ENCODE measurements around the gene NF1.

Gene NF1

GRCh38 chr17:31252741-31253140 is 158.0 kb downstream of the NF1 start:
- H3K4me2 ChIP-seq, result peak overlapping the region; percentile 96; the same call in 1 of the 2 replicates
- peaks cover 56% of the 10 kb centered on the region for H3K4me1 ChIP-seq (ENCODE audit: low read depth, poor library complexity, severe bottlenecking)
- no peaks in the 10 kb centered on the region for H3K27me3 ChIP-seq (ENCODE audit: insufficient read depth, low read depth)
- no peak overlapping the region for H2AFZ ChIP-seq (ENCODE audit: low read depth)
- H4K20me1 ChIP-seq (ENCODE audit: insufficient read depth), result no peaks in the 10 kb centered on the region
- H3K27ac ChIP-seq, result no peak overlapping the region
- H3K36me3 ChIP-seq (ENCODE audit: insufficient read depth), result no peaks in the 10 kb centered on the region
- H3K4me3 ChIP-seq (IDR thresholded peaks at IDR 0.05; ENCODE audit: insufficient read depth, low read depth, low read length), result no peak overlapping the region
- no peak for TF ChIP-seq CTCF (conservative IDR thresholded peaks at IDR 0.05; ENCODE audit: low read depth, low read length)
- H3K9ac ChIP-seq, result no peak overlapping the region
- no peaks in the 10 kb centered on the region for H3K79me2 ChIP-seq (ENCODE audit: insufficient read depth, low read depth)

GRCh38 chr17:31254654-31255053 is 159.9 kb downstream of the NF1 start:
- Histone ChIP-seq H2AFZ (ENCODE audit: low read depth) (no peak overlapping the region), H3K4me3 (IDR thresholded peaks at IDR 0.05; ENCODE audit: insufficient read depth, low read depth, low read length) (no peak overlapping the region), H3K4me1 (ENCODE audit: low read depth, poor library complexity, severe bottlenecking) (peaks cover 45% of the 10 kb centered on the region), H3K36me3 (ENCODE audit: insufficient read depth) (no peaks in the 10 kb centered on the region; the same call in 1 of the 2 replicates), H3K27me3 (ENCODE audit: insufficient read depth, low read depth) (no peaks in the 10 kb centered on the region), H3K9ac (no peak overlapping the region), H3K79me2 (ENCODE audit: insufficient read depth, low read depth) (no peaks in the 10 kb centered on the region), H4K20me1 (ENCODE audit: insufficient read depth) (no peaks in the 10 kb centered on the region), H3K4me2 (no peak overlapping the region), H3K27ac (no peak overlapping the region)
- TF ChIP-seq CTCF (conservative IDR thresholded peaks at IDR 0.05; ENCODE audit: low read depth, low read length), result no peak

- Histone ChIP-seq H2AFZ (ENCODE audit: low read depth) (no peak overlapping the region), H3K27me3 (ENCODE audit: insufficient read depth, low read depth) (no peaks in the 10 kb centered on the region), H3K79me2 (ENCODE audit: insufficient read depth, low read depth) (no peaks in the 10 kb centered on the region), H3K27ac (no peak overlapping the region), H3K4me1 (ENCODE audit: low read depth, poor library complexity, severe bottlenecking) (peaks cover 22% of the 10 kb centered on the region), H3K4me3 (IDR thresholded peaks at IDR 0.05; ENCODE audit: insufficient read depth, low read depth, low read length) (no peak overlapping the region), H4K20me1 (ENCODE audit: insufficient read depth) (no peaks in the 10 kb centered on the region), H3K36me3 (ENCODE audit: insufficient read depth) (no peaks in the 10 kb centered on the region; the same call in 1 of the 2 replicates), H3K4me2 (no peak overlapping the region), H3K9ac (no peak overlapping the region)
- no peak for TF ChIP-seq CTCF (conservative IDR thresholded peaks at IDR 0.05; ENCODE audit: low read depth, low read length)
Measured at GRCh38 chr17:31256936-31257335, 162.2 kb downstream of the NF1 start.

GRCh38 chr17:31260151-31260550 is 165.4 kb downstream of the NF1 start:
- Histone ChIP-seq H3K36me3 (ENCODE audit: insufficient read depth) (no peaks in the 10 kb centered on the region; the same call in 1 of the 2 replicates), H3K9ac (no peak overlapping the region), H3K27me3 (ENCODE audit: insufficient read depth, low read depth) (no peaks in the 10 kb centered on the region), H2AFZ (ENCODE audit: low read depth) (no peak overlapping the region), H4K20me1 (ENCODE audit: insufficient read depth) (no peaks in the 10 kb centered on the region), H3K79me2 (ENCODE audit: insufficient read depth, low read depth) (no peaks in the 10 kb centered on the region), H3K4me2 (no peak overlapping the region), H3K4me3 (IDR thresholded peaks at IDR 0.05; ENCODE audit: insufficient read depth, low read depth, low read length) (no peak overlapping the region), H3K27ac (no peak overlapping the region), H3K4me1 (ENCODE audit: low read depth, poor library complexity, severe bottlenecking) (peaks cover 6% of the 10 kb centered on the region)
- no peak for TF ChIP-seq CTCF (conservative IDR thresholded peaks at IDR 0.05; ENCODE audit: low read depth, low read length)
